NB4 (cell line): ENCODE measurements around the gene DNAH11.
"Not testable (repeated sequence)": the region's sequence is repeated elsewhere in the genome, so short reads cannot be mapped to it uniquely, and the experiment has no call there.

ENCODE experiments used
- DNase-seq: peaks from one replicate; pipeline ENCODE4 v3.0.0; 2010; ENCODE audit warnings: low read depth
- H3K4me3 ChIP-seq: one replicate; pipeline ENCODE4 v1.5.1; 2011; ENCODE audit warnings: mild to moderate bottlenecking, low read depth, low read length, moderate library complexity
- MAX ChIP-seq: IDR thresholded peaks from 2 replicates; pipeline ENCODE4 v1.6.1; 2011; ENCODE audit warnings: low read depth, low read length
- MYC ChIP-seq: IDR thresholded peaks from 2 replicates; pipeline ENCODE4 v1.6.1; 2011; ENCODE audit warnings: low read depth, low read length
- POLR2A ChIP-seq: IDR thresholded peaks from 2 replicates; pipeline ENCODE4 v1.6.1; 2011; ENCODE audit warnings: mild to moderate bottlenecking; ENCODE audit not compliant: insufficient read length; ENCODE audit errors: extremely low read depth
- TF ChIP-seq, protein P1 (sequence below): IDR thresholded peaks from one replicate; pipeline ENCODE4 v1.5.1; 2012; ENCODE audit warnings: low read depth, low read length

The DNAH11 gene

DNA sequence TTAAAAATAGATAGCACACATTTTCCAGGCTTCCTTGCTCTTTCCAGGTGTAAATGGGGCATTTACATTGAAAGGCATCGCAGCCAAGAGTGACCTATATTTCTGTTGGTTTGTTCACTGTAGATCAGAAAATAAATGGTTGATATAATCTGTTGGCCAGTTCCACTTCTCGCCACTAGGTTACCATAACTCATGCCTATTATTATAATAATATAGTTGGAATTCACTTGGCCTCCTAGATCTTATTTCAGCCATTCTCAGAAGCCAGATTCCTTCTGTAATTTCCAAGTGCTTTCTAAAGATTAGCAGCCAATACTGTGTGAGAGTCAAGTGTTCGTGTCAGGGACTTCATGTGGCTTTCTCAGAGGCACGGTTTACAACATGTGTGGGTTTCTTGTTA, 179.5 kb downstream of the DNAH11 start:
- DNase-seq = no peak
- H3K4me3 ChIP-seq = no peak overlapping the region
- TF ChIP-seq POLR2A = no peak
- no peak for TF ChIP-seq MAX
- TF ChIP-seq, protein P1, sequence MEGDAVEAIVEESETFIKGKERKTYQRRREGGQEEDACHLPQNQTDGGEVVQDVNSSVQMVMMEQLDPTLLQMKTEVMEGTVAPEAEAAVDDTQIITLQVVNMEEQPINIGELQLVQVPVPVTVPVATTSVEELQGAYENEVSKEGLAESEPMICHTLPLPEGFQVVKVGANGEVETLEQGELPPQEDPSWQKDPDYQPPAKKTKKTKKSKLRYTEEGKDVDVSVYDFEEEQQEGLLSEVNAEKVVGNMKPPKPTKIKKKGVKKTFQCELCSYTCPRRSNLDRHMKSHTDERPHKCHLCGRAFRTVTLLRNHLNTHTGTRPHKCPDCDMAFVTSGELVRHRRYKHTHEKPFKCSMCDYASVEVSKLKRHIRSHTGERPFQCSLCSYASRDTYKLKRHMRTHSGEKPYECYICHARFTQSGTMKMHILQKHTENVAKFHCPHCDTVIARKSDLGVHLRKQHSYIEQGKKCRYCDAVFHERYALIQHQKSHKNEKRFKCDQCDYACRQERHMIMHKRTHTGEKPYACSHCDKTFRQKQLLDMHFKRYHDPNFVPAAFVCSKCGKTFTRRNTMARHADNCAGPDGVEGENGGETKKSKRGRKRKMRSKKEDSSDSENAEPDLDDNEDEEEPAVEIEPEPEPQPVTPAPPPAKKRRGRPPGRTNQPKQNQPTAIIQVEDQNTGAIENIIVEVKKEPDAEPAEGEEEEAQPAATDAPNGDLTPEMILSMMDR = no peak
- no peak for TF ChIP-seq MYC

DNA sequence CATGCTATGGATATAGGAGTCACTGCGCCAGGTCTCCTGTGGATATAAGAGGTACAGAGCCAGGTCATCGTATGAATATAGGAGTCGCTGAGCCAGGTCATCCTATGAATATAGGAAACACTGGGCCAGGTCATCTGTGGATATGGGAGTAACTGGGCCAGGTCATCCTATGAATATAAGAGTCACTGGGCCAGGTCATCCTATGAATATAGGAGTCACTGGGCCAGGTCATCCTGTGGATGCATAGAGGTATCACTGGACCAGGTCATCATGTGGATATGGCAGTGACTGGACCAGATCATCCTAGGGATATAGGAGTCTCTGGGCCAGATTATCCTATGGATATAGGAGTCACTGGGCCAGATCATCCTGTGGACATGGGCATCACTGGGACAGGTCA, 181.7 kb downstream of the DNAH11 start:
- H3K4me3 ChIP-seq = no peak overlapping the region
- DNase-seq = no peak
- TF ChIP-seq POLR2A (no peak), MAX (no peak), MYC (no peak)
- TF ChIP-seq, protein P1 = no peak

GRCh38 chr7:21730399-21730798, 187.6 kb downstream of the DNAH11 start:
- DNase-seq = no peak
- TF ChIP-seq POLR2A (no peak), MYC (no peak)
- TF ChIP-seq, protein P1 = no peak
- H3K4me3 ChIP-seq = no peak overlapping the region

GRCh38 chr7:21731977-21732376, 189.1 kb downstream of the DNAH11 start:
- H3K4me3 ChIP-seq = no peak overlapping the region
- no peak for TF ChIP-seq MAX
- no peak for TF ChIP-seq POLR2A
- TF ChIP-seq, protein P1 = no peak
- TF ChIP-seq MYC = no peak
- no peak for DNase-seq

DNA sequence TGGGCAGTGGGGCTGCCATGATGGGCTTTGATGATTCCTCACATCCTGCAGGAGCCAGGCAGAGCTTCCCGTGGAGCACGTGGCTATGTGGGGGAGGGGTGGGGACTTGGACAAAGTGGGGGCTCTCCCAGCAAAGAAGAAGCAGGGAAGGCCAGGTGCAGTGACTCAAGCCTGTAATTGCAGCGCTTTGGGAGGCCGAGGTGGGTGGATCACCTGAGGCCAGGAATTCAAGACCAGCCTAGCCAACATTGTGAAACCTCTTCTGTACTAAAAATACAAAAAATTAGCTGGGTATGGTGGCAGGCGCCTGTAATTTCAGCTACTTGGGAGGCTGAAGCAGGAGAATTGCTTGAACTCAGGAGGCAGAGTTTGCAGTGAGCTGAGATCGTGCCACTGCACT, 190.1 kb downstream of the DNAH11 start:
- H3K4me3 ChIP-seq, DNase-seq: not testable (repeated sequence)

GRCh38 chr7:21733837-21734236, 191.0 kb downstream of the DNAH11 start:
- DNase-seq = no peak
- H3K4me3 ChIP-seq = no peak overlapping the region
- TF ChIP-seq MYC (no peak), POLR2A (no peak), MAX (no peak)
- TF ChIP-seq, protein P1 = no peak

- no peak for DNase-seq
Observed at GRCh38 chr7:21743493-21743892, 200.7 kb downstream of the DNAH11 start.

More at GRCh38 chr7:21743493-21743892, 200.7 kb downstream of the DNAH11 start:
- H3K4me3 ChIP-seq = no peak overlapping the region
- TF ChIP-seq, protein P1 = no peak
- TF ChIP-seq MYC = no peak
- TF ChIP-seq POLR2A = no peak
